HepG2 (cell line): Measurements from ENCODE around the gene SELENOV. TPM values are rescaled to one million over a fixed set of nuclear protein-coding genes. Genes with fewer than 3 reads are reported as not detected.

Source experiments
- DNMT3B ChIP-seq: conservative IDR thresholded peaks from 2 replicates; pipeline ENCODE4 v1.6.1; 2016; ENCODE audit warnings: missing biosample characterization, control low read depth
- DPF2 ChIP-seq: sonication (generic); formaldehyde crosslinking; IDR thresholded peaks from 2 replicates; pipeline ENCODE4 v1.4.0; 2020; ENCODE audit warnings: mild to moderate bottlenecking, low read depth, missing genetic modification reagents, borderline replicate concordance
- E2F2 ChIP-seq: sonication (generic); formaldehyde crosslinking; IDR thresholded peaks from 2 replicates; pipeline ENCODE4 v1.4.0; 2020; ENCODE audit warnings: missing genetic modification reagents, borderline replicate concordance
- FLYWCH1 ChIP-seq: sonication (generic); formaldehyde crosslinking; IDR thresholded peaks from 2 replicates; pipeline ENCODE4 v1.8.1; 2023; ENCODE audit warnings: mild to moderate bottlenecking, missing genetic modification reagents
- GATAD2A ChIP-seq: IDR thresholded peaks from 2 replicates; pipeline ENCODE4 v1.6.1; 2016
- GLI4 ChIP-seq: sonication (generic); formaldehyde crosslinking; IDR thresholded peaks from 2 replicates; pipeline ENCODE4 v1.5.1; 2020; ENCODE audit warnings: missing genetic modification reagents, mild to moderate bottlenecking, moderate library complexity, borderline replicate concordance
- GTF2F1 ChIP-seq: fragments of 150-350 bp; IDR thresholded peaks from 2 replicates; pipeline ENCODE4 v1.6.1; 2014; ENCODE audit warnings: low read length
- PBX3 ChIP-seq: sonication (generic); formaldehyde crosslinking; IDR thresholded peaks from 2 replicates; pipeline ENCODE4 v1.8.1; 2023; ENCODE audit warnings: missing genetic modification reagents, inconsistent platforms, borderline replicate concordance
- RERE ChIP-seq: IDR thresholded peaks from 2 replicates; pipeline ENCODE4 v1.6.1; 2016; ENCODE audit warnings: low read depth, missing genetic modification reagents, missing compliant biosample characterization
- RNF219 ChIP-seq: sonication (generic); formaldehyde crosslinking; IDR thresholded peaks from 2 replicates; pipeline ENCODE4 v1.5.0; 2020; ENCODE audit warnings: mild to moderate bottlenecking, missing genetic modification reagents
- TERF1 ChIP-seq: sonication (generic); formaldehyde crosslinking; IDR thresholded peaks from 2 replicates; pipeline ENCODE4 v1.8.0; 2022; ENCODE audit warnings: mild to moderate bottlenecking, missing genetic modification reagents, moderate library complexity
- TOPORS ChIP-seq: sonication (generic); formaldehyde crosslinking; IDR thresholded peaks from 2 replicates; pipeline ENCODE4 v1.8.0; 2023; ENCODE audit warnings: mild to moderate bottlenecking, missing genetic modification reagents
- U2AF2 ChIP-seq: fragments of 200-400 bp; formaldehyde crosslinking; IDR thresholded peaks from 2 replicates; pipeline ENCODE4 v1.6.1; 2017; ENCODE audit warnings: low read depth, mild to moderate bottlenecking, low read length
- ZNF350 ChIP-seq: sonication (generic); formaldehyde crosslinking; IDR thresholded peaks from 2 replicates; pipeline ENCODE4 v1.4.0; 2020; ENCODE audit warnings: mild to moderate bottlenecking, low read depth, missing genetic modification reagents, borderline replicate concordance
- ZNF577 ChIP-seq: sonication (generic); formaldehyde crosslinking; IDR thresholded peaks from 2 replicates; pipeline ENCODE4 v1.4.0; 2020; ENCODE audit warnings: mild to moderate bottlenecking, low read depth, missing genetic modification reagents, borderline replicate concordance
- ZNF580 ChIP-seq: IDR thresholded peaks from 2 replicates; pipeline ENCODE4 v1.6.1; 2016; ENCODE audit warnings: low read depth, borderline replicate concordance
- polyA plus RNA-seq, 8 experiments: library from polyadenylated mRNA; depleted of rRNA in 3 of 8; stranded (reverse) in 7 of 8; unstranded in 1 of 8; fragments of >200 nt; fragmentation: Illumina TruSeq in 4 of 8; extraction: Trizol in 4 of 8; gene quantifications; 2 replicates each; pipeline versions ENCODE4 v1.2.1 to v1.2.3, GENCODE V29; 2011 to 2016; ENCODE audit warnings: low read depth in 4 of 8, missing spikeins in 1 of 8, mixed read lengths in 1 of 8; ENCODE audit not compliant: insufficient read depth in 1 of 8
- total RNA-seq, 5 experiments: library from RNA; depleted of rRNA; stranded (reverse); fragments of >200 nt; fragmentation: Illumina TruSeq; extraction: Trizol; gene quantifications; 2 replicates each; pipeline ENCODE4 v1.2.3, GENCODE V29; 2016; ENCODE audit warnings: low read depth in 1 of 5

Gene SELENOV
- total and polyA plus RNA-seq, 2 of the 13 experiments (the other 11 are each of a cell fraction or from before 2014, with no cell fraction given): not detected

- TF ChIP-seq FLYWCH1 (peak; percentile 98), RNF219 (CRISPR knock-in tag) (no peak), GTF2F1 (no peak), E2F2 (CRISPR knock-in tag) (peak; percentile 61; the same call in 1 of the 2 replicates), RERE (CRISPR knock-in tag) (peak; percentile 49; the same call in 1 of the 2 replicates), PBX3 (CRISPR knock-in tag) (peak; percentile 76; the same call in 1 of the 2 replicates), GATAD2A (CRISPR knock-in tag) (no peak), TOPORS (CRISPR knock-in tag) (peak; percentile 97), ZNF350 (CRISPR knock-in tag) (no peak), DPF2 (CRISPR knock-in tag) (no peak), ZNF577 (CRISPR knock-in tag) (0 out of 2 replicates have a peak, but pooled peaks have one; percentile 80), ZNF580 (CRISPR knock-in tag) (peak; percentile 92; the same call in 1 of the 2 replicates), DNMT3B (CRISPR knock-in tag) (no peak), GLI4 (CRISPR knock-in tag) (peak; percentile 83; the same call in 1 of the 2 replicates), TERF1 (CRISPR knock-in tag) (peak; percentile 98), U2AF2 (no peak)
Measured at GRCh38 chr19:39502640-39503417, 12.1 kb upstream of the SELENOV start (continued).
